Stimulated activated CD8-positive, alpha-beta memory T cell treated with anti-CD3 and anti-CD28 coated beads, Interleukin-15, amount 100 ng/mL, for 4 hours (primary cell): ENCODE data around the gene CD247.

Experiments
- DNase-seq, 2 donors: peaks; one replicate each; pipeline ENCODE4 v3.0.0-alpha.2; 2020; ENCODE audit warnings: low read depth in 2 of 2

Gene CD247

DNA sequence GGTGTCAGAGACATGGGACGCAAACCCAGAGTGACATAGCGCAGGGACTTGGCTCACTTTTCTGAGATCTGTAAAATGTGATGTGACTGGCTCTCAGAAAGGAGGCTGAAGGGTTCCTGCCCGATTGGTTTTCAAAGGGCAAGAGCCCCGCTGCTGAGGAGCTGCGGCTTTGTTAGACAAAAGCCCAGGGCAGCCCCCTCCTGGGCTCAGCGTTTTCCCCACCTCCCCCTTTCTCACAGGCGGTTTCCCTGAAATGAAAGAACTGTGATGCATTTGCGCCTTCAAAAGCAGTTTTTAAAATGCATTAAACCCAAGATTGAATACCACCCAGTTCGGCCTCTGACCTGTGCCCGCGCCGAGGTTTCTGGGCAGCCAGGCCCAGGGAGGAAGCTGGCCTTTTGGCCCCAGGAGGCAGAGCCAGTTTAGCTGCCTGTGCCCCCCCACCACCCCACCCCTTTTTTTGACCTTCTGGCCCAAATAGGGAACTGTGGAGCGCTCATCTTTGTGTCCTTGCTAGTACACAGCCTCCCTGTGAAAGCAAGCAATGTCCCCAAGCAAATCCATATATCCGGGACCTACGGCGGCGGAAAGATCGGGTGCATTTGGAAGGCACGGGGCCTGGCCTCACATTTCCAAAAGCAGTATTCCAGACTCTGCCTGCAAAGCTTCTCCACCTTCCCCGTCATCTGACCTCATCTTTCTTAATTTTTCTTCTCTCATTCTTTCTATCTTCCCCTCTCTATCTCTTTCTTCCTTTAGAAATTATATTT, 28.6 kb downstream of the CD247 start:
- peak in 1 of 2 donors; percentile 39 for DNase-seq

- no peak for DNase-seq
These were observed 29.5 kb downstream of the CD247 start for GRCh38 chr1:167488786-167489185.

DNA sequence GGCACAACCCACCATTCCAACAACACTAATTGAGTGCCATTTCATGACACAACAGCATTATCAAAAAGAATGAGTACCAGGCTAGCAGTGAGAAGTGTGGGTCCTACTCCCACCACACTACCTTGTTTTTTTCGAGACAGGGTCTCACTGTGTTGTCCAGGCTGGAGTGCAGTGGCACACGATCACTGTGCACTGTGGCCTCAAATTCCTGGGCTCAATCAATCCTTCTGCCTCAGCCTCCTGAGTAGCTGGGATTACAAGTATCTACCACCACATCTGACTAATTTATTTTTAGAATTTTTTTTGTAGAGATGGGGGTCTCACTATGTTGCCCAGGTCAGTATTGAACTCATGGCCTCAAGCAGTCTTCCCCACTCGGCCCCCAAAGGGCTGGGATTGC, 30.7 kb downstream of the CD247 start:
- no peak for DNase-seq

- no peak for DNase-seq
These were observed 32.1 kb downstream of the CD247 start for GRCh38 chr1:167486090-167486824.

DNA sequence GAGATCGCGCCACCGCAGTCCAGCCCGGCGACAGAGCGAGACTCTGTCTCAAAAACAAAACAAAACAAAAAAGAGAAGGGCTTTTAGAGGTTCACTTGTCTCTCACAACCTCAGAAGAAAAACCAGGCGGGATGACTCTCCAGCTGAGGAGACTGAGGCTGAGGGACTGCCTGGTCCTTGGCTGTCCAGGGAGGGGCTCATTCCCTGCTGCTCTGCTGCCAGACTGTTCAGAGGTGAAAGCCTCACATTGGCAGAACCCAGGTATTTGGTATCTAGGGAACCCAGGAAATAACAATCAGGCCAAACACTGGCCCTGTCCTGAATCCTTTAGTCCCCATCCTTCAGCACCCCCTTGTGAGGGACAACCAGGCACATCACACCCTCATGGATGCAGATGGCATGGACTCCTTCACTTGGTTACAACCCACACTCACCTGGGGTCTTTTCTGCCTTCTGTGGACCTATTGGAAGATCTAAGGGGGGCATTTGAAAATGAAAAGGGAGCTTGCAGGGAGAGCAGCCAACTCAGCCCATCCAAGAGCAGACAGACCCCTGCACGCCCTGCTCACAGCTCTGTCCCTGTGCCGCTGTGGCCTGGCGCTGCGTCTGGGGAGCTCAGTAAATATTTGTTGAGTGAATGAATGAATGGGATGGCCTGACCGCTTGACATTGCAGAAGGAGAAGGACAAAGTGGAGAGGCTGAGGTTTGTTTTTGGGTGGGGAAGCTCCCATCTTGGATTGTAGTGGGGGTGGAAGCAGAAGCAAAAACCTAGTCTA, 33.4 kb downstream of the CD247 start:
- no peak for DNase-seq

GRCh38 chr1:167483790-167484189, 34.5 kb downstream of the CD247 start:
- no peak for DNase-seq

DNA sequence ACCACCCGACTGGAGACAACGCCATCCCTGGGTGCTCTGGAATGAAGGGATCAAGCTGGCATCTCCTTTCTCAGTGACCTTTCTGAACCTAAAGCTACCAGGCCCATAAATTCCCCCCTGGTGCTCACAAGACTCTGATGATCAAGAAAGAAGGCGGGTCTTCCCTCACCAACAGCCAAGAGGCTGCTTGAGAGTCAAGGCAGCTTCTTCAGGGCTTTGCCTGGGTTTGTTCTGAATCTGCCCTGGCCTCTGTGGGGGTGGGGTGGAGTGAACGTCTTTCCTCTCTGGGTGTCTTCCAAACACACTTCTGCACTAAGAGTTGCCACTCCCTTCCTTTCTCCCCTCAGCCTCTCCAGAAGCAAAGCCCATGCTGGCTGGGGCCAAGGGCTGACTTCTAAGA, 36.1 kb downstream of the CD247 start:
- no peak for DNase-seq

GRCh38 chr1:167479331-167479979, 38.9 kb downstream of the CD247 start:
- DNase-seq = no peak

DNA sequence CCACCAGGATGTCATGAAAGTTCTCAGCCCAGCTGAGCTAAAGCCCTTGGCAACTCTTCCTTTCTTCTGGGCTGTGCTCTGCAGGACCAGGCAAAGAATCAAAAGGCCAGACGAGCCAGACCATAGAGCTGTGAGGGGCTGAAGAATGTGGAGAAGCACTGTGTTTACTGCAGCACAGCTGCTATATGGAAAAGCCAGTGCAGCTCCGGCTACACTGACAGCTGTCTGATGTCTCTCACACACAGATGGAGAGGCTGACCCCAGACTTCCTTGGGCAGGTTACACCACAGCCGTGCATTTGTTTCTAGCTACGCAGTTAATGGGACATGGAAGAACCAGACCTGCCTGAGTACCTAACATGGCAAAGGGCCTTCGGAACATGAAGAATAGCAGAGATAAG, 40.3 kb downstream of the CD247 start:
- DNase-seq = no peak

- no peak for DNase-seq
These were observed 42.3 kb downstream of the CD247 start for GRCh38 chr1:167476061-167476460.

DNA sequence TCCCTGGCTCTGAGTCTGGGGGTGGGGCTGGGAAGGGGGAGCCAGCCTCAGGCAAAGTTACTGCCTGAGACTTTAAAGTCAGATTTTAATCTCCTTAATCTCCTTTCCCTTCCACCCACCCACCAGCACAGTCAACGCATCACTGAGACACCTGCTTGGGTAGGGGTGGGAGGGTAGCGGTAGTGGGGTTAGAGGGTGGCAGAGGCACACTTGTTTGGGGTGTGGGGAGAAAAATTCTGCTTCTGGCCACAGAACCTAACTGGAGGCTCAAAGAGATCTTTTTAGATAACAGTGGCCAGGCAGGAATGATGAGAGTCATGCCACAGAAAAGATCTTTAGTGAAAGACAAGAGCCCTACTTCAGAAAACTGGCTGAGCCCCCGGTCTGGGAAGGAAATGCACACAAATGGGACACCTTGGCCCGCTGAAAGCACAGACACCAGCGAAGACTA, 44.1 kb downstream of the CD247 start:
- no peak for DNase-seq

- no peak for DNase-seq
These were observed 44.6 kb downstream of the CD247 start for GRCh38 chr1:167473761-167474160.

DNA sequence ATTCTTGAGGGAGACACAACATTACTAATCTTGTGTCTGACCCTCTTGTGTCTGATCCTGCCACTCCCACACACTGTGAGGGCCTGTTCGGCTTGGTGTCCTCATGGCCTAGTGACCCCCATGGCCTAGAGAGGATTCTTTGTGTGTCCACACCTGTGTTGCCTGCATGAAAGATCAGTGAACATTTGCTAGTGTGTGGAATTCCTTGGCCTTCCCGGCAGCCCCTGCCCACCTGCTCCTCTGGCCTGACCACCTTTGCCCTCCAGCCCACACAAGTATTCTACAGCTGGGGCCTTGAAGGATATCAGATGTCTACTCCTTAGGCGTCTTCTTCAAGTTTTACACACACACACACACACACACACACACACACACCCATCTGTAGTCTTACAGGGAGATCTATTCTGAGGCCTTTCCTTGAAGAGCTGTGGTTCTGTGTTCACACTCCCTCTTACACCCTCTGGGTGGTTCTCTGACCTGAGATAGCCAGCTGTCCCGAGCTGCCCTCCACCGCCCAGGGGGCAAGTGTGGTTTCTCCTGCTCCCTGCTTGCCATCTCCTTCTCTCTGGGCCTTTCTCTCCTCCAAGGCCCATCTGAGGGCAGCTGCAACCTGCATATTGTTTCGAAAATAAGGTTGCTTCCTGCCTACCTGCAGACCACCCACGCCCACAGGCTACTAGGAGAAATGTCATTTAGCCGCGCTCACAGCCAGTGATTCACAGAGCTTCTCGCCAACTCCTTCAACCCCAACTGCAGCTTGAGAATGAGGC, 45.4 kb downstream of the CD247 start:
- no peak for DNase-seq

GRCh38 chr1:167471568-167471967, 46.8 kb downstream of the CD247 start:
- DNase-seq = no peak

- DNase-seq = no peak
These were observed 48.9 kb downstream of the CD247 start for GRCh38 chr1:167469280-167469965.

- no peak for DNase-seq
These were observed 50.6 kb downstream of the CD247 start for GRCh38 chr1:167467752-167468151.

DNA sequence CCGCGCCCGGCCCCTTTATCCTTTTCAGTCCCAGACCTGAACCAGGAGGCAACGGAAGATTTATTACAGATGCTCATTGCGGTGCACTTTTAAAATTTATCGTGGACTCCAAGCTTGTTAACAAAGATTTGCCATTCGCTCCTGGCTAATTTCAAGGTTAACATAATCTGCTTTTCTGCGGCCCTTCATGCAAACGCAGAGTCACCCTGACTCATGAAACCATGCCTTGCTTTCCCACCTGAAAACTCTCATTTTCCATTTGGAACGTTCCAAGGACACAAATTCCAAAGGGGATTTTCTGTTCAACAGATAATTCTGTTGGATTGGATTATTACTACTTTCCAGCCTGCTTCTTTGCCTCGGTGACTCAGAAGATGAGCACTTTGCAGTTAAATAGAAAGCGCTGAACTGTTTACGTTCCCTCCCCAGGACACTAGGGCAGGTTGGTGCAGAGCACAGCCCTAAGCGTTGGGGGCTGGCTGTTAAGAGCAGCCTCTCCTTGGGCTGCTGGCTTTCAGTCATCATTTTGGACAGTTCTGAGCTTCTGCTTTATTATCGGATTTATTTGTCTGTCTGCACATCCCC, 51.1 kb downstream of the CD247 start:
- DNase-seq = no peak

GRCh38 chr1:167465743-167466142, 52.6 kb downstream of the CD247 start:
- DNase-seq = no peak

DNA sequence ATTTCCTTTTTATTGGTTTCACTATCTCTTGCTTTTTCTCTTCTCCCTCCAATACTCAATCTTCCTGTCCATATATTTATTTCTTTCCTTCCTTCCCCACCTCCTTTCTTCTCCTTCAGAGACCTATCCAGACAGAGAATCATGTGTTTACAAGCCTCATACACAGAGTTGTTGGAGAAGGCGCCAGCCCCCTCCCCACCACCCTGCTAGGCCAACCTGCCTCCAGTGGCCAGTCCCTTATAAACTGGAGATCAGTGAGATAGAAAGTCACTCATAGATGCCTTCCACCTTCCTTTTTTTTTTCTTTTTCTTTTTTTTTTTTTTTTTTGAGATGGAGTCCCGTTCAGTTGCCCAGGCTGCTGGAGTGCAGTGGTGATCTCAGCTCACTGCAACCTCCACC, 53.3 kb downstream of the CD247 start:
- DNase-seq = no peak

DNA sequence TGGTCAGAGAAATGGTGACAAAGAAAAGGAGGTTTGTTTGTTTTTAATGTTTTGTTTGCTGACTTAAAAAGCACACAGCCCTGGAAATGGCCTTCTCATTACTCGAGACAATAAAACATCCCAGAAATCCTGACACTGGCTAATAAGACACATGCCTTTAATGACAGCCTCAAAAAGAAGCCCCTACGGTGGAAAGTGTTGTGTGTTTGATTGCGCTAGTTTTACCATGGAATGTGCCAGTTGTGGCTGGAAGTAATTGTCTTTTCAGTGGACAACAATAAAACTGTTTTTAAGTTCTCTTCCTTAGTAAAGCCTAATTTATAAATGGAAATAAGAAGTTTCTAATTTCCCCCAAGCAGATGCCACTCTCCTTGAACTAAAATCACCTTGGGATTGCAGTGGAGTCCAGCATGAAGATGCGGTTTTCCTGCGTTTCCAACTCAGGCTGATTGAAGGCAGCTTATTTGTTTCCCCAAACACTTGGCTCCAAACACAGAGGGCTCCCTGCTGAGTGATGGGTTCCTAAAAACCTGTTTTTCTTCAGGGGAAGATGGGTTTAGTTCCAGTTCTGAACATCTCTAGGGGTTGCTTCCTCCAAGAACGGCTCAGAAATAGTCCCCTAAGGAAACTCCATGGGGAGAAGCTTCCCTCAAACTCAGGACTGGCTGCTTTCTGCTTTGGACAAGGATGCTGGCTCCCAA, 54.3 kb downstream of the CD247 start:
- DNase-seq = no peak
